ENCODE measurements around the gene RNF168.
"Not testable (repeated sequence)": the region's sequence is repeated elsewhere in the genome, so short reads cannot be mapped to it uniquely, and the experiment has no call there.

RNF168 gene

DNA sequence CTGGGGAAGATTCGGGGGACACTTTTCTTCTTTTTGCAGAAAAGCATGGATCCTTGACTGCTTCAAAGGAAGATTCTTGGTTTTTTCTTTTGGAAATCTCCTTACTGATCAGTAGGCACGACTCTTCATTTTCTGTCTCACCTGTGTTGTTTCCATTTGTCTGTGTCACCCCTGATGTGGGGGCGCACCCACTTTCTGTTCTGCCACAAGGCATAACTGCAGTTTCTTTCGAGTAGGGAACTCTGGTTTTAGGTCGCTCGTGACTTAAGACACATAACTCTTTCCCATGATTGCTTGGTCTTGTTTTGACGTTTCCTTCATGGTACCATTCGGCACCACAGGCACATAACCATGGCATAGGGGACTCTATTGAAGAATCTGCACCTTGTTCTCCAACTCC is 31.3 kb downstream of the RNF168 start:
- H3K27me3 ChIP-seq (ENCODE audit: control insufficient read depth, insufficient read depth, low read length, poor library complexity, severe bottlenecking) = no peaks in the 10 kb centered on the region
- WGBS, 2 experiments = 95 to 96% methylated on average over 8 of the region's 8 CpGs
- no peak overlapping the region for H3K4me3 ChIP-seq (ENCODE audit: insufficient read depth, low read depth, low read length)
- H3K4me1 ChIP-seq (ENCODE audit: control insufficient read depth, insufficient read depth, low read length) = no peaks in the 10 kb centered on the region
- no peaks in the 10 kb centered on the region for H3K9me3 ChIP-seq (ENCODE audit: control insufficient read depth, low read length)
- no peak overlapping the region for H3K27ac ChIP-seq (ENCODE audit: insufficient read depth, low read depth, low read length, poor library complexity, severe bottlenecking)
- peaks cover 42% of the 10 kb centered on the region for H3K36me3 ChIP-seq (ENCODE audit: control insufficient read depth, insufficient read depth, low read length)

DNA sequence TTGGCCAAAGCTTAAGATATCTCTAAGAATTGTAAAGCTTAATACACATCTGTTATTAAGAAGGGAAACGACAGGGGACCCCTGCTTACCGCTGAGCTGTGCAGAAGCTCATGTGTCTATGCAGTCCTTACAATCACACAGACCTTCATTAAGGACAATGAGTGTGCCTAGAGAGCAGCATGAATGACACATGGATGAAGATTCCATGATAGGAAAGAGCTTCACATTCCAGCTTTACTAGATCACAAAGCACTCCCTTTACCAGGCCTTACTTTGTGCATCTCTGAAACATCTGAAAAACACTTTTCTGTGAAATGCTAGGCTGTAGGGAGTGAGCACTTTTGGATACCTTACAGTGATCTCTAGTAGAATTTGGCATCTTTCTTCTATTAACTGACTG is 32.0 kb downstream of the RNF168 start:
- Histone ChIP-seq H3K27ac (ENCODE audit: insufficient read depth, low read depth, low read length, poor library complexity, severe bottlenecking) (no peak overlapping the region), H3K4me3 (ENCODE audit: insufficient read depth, low read depth, low read length) (no peak overlapping the region), H3K27me3 (ENCODE audit: control insufficient read depth, insufficient read depth, low read length, poor library complexity, severe bottlenecking) (no peaks in the 10 kb centered on the region), H3K4me1 (ENCODE audit: control insufficient read depth, insufficient read depth, low read length) (no peaks in the 10 kb centered on the region), H3K9me3 (ENCODE audit: control insufficient read depth, low read length) (no peaks in the 10 kb centered on the region), H3K36me3 (ENCODE audit: control insufficient read depth, insufficient read depth, low read length) (peaks cover 42% of the 10 kb centered on the region)
- WGBS, 2 experiments = 93 to 100% methylated on average over 2 of the region's 2 CpGs

DNA sequence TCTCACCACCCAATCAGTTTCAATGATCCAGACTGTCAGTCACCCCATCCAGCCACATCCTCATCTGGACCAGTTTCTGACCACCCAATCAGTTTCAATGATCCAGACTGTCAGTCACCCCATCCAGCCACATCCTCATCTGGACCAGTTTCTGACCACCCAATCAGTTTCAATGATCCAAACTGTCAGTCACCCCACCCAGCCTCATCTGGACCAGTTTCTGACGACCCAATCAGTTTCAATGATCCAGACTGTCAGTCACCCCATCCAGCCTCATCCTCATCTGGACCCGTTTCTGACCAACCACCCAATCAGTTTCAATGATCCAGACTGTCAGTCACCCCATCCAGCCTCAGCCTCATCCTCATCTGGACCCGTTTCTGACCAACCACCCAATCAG is 33.4 kb downstream of the RNF168 start:
- H3K4me3 ChIP-seq (ENCODE audit: insufficient read depth, low read depth, low read length); H3K4me1 ChIP-seq (ENCODE audit: control insufficient read depth, insufficient read depth, low read length); H3K27me3 ChIP-seq (ENCODE audit: control insufficient read depth, insufficient read depth, low read length, poor library complexity, severe bottlenecking); H3K27ac ChIP-seq (ENCODE audit: insufficient read depth, low read depth, low read length, poor library complexity, severe bottlenecking); H3K9me3 ChIP-seq (ENCODE audit: control insufficient read depth, low read length): not testable (repeated sequence)
- WGBS, 2 experiments = 95 to 97% methylated on average over 3 of the region's 3 CpGs
- H3K36me3 ChIP-seq (ENCODE audit: control insufficient read depth, insufficient read depth, low read length) = peaks cover 36% of the 10 kb centered on the region

DNA sequence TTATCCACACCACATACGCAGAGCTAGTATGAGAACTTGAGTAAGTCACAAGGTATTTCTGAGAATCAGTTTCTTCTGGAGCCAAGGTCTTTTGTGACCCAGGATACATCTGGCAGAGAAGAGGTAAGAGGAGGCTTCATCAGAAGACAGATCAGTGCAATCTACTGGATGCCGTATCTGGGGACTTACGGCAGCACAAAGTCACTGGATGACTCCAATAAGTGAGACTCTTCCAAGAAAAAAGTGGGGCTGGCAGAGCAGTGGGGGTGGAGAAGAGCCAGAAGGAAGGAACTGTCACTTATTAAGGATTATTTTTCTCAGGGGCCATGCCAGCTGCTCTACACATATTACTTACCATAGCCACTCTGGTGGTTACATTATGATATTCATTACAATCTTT is 39.8 kb downstream of the RNF168 start:
- Histone ChIP-seq H3K27me3 (ENCODE audit: control insufficient read depth, insufficient read depth, low read length, poor library complexity, severe bottlenecking) (no peaks in the 10 kb centered on the region), H3K36me3 (ENCODE audit: control insufficient read depth, insufficient read depth, low read length) (no peaks in the 10 kb centered on the region), H3K4me3 (ENCODE audit: insufficient read depth, low read depth, low read length) (no peak overlapping the region), H3K9me3 (ENCODE audit: control insufficient read depth, low read length) (no peaks in the 10 kb centered on the region), H3K4me1 (ENCODE audit: control insufficient read depth, insufficient read depth, low read length) (no peaks in the 10 kb centered on the region), H3K27ac (ENCODE audit: insufficient read depth, low read depth, low read length, poor library complexity, severe bottlenecking) (no peak overlapping the region)
- WGBS, 2 experiments = 96 to 98% methylated on average over 3 of the region's 3 CpGs

DNA sequence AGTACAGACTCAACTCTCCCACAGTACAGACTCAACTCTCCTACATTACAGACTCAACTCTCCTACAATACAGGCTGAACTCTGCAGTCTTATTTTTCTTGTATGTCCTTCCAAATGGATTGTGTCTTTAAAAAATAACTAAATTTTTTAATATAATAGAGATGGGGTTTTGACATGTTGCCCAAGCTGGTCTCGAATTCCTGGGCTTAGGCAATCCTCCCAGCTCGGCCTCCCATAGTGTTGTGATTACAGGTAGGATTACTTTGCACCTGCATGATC is 40.2 kb downstream of the RNF168 start:
- no peaks in the 10 kb centered on the region for H3K36me3 ChIP-seq (ENCODE audit: control insufficient read depth, insufficient read depth, low read length)
- H3K27ac ChIP-seq (ENCODE audit: insufficient read depth, low read depth, low read length, poor library complexity, severe bottlenecking) = no peak overlapping the region
- no peaks in the 10 kb centered on the region for H3K4me1 ChIP-seq (ENCODE audit: control insufficient read depth, insufficient read depth, low read length)
- H3K4me3 ChIP-seq (ENCODE audit: insufficient read depth, low read depth, low read length) = no peak overlapping the region
- no peaks in the 10 kb centered on the region for H3K27me3 ChIP-seq (ENCODE audit: control insufficient read depth, insufficient read depth, low read length, poor library complexity, severe bottlenecking)
- no peaks in the 10 kb centered on the region for H3K9me3 ChIP-seq (ENCODE audit: control insufficient read depth, low read length)
- WGBS, 2 experiments = 91 to 93% methylated on average over 2 of the region's 2 CpGs

DNA sequence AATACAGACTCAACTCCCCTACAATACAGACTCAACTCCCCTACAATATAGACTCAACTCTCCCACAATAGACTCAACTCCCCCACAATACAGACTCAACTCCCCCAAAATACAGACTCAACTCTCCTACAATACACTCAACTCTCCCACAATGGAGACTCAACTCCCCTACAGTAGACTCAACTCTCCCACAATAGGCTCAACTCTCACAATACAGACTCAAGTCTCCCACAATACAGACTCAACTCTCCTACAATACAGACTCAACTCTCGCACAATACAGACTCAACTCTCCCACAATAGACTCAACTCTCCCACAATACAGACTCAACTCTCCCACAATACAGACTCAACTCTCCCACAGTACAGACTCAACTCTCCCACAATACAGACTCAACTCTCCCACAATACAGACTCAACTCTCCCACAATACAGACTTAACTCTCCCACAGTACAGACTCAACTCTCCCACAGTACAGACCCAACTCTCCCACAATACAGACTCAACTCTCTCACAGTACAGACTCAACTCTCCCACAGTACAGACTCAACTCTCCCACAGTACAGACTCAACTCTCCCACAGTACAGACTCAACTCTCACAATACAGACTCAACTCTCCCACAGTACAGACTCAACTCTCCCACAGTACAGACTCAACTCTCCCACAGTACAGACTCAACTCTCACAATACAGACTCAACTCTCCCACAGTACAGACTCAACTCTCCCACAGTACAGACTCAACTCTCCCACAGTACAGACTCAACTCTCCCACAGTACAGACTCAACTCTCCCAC is 40.7 kb downstream of the RNF168 start:
- 94 to 97% methylated on average over 1 of the region's 1 CpG for whole genome bisulfite sequencing, 2 experiments
- not testable (repeated sequence) for H3K4me3 ChIP-seq (ENCODE audit: insufficient read depth, low read depth, low read length); H3K36me3 ChIP-seq (ENCODE audit: control insufficient read depth, insufficient read depth, low read length); H3K27me3 ChIP-seq (ENCODE audit: control insufficient read depth, insufficient read depth, low read length, poor library complexity, severe bottlenecking); H3K9me3 ChIP-seq (ENCODE audit: control insufficient read depth, low read length); H3K27ac ChIP-seq (ENCODE audit: insufficient read depth, low read depth, low read length, poor library complexity, severe bottlenecking); H3K4me1 ChIP-seq (ENCODE audit: control insufficient read depth, insufficient read depth, low read length)

DNA sequence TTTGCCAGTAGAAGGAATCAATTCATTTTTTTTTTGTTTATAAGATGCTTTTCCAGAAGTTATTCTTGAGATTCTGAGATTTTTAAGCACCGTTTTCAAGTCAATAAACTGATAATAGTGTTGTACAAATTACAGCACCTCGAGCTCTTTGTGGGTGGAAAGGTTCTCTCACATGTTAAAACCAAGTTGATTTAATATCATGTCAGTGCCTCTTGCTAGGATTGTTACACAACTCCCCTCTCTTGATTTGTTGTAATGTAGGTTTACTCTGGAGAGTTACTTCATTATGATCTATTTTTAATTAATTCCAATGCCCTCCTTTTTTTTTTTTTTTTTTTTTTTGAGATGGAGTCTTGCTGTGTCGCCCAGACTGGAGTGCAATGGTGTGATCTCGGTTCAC is 45.5 kb downstream of the RNF168 start:
- Histone ChIP-seq H3K27ac (ENCODE audit: insufficient read depth, low read depth, low read length, poor library complexity, severe bottlenecking) (no peak overlapping the region), H3K4me1 (ENCODE audit: control insufficient read depth, insufficient read depth, low read length) (no peaks in the 10 kb centered on the region), H3K27me3 (ENCODE audit: control insufficient read depth, insufficient read depth, low read length, poor library complexity, severe bottlenecking) (no peaks in the 10 kb centered on the region), H3K4me3 (ENCODE audit: insufficient read depth, low read depth, low read length) (no peak overlapping the region), H3K9me3 (ENCODE audit: control insufficient read depth, low read length) (no peaks in the 10 kb centered on the region), H3K36me3 (ENCODE audit: control insufficient read depth, insufficient read depth, low read length) (no peaks in the 10 kb centered on the region)
- 96 to 97% methylated on average over 2 to 3 of the region's 4 CpGs for WGBS, 2 experiments

DNA sequence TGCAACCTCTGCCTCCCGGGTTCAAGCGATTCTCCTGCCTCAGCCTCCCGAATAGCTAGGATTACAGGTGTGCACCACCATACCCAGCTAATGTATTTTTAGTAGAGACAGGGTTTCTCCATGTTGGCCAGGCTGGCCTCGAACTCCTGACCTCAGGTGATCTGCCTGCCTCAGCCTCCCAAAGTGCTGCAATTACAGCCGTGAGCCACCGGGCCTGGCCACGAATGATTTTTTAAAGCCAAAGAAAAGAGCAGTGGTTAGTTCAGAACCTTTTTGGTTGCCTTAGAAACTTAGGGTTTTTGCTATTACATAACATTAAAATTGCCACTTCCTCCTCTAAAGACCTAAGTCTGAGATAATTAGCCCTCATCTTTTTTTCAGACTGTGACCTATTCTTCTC is 46.1 kb downstream of the RNF168 start:
- WGBS, 2 experiments = 83 to 88% methylated on average over 7 of the region's 7 CpGs
- not testable (repeated sequence) for H3K4me3 ChIP-seq (ENCODE audit: insufficient read depth, low read depth, low read length); H3K4me1 ChIP-seq (ENCODE audit: control insufficient read depth, insufficient read depth, low read length); H3K27me3 ChIP-seq (ENCODE audit: control insufficient read depth, insufficient read depth, low read length, poor library complexity, severe bottlenecking); H3K9me3 ChIP-seq (ENCODE audit: control insufficient read depth, low read length); H3K27ac ChIP-seq (ENCODE audit: insufficient read depth, low read depth, low read length, poor library complexity, severe bottlenecking); H3K36me3 ChIP-seq (ENCODE audit: control insufficient read depth, insufficient read depth, low read length)

DNA sequence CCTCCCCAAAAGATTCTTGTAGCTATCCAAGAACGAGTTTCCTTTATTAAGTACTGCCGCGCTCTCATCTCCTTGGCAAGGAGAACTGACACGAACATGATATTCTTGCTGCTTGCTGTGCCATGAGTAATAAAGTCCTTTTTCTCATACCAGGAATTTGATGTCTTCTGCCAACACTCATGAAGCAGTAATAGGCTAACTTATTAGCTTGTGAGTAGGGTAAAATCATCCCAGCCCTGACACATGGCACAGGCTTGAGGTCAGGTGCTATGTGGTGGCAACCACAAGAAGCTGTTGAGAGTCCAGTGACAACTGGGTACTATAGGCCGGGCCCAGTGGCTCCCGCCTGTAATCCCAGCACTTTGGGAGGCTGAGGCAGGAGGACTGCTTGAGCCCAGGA is 48.6 kb downstream of the RNF168 start:
- H3K4me3 ChIP-seq (ENCODE audit: insufficient read depth, low read depth, low read length) = no peak overlapping the region
- 94% methylated on average over 6 of the region's 6 CpGs for WGBS, 2 experiments
- H3K9me3 ChIP-seq (ENCODE audit: control insufficient read depth, low read length) = no peaks in the 10 kb centered on the region
- no peaks in the 10 kb centered on the region for H3K27me3 ChIP-seq (ENCODE audit: control insufficient read depth, insufficient read depth, low read length, poor library complexity, severe bottlenecking)
- no peaks in the 10 kb centered on the region for H3K36me3 ChIP-seq (ENCODE audit: control insufficient read depth, insufficient read depth, low read length)
- no peaks in the 10 kb centered on the region for H3K4me1 ChIP-seq (ENCODE audit: control insufficient read depth, insufficient read depth, low read length)
- H3K27ac ChIP-seq (ENCODE audit: insufficient read depth, low read depth, low read length, poor library complexity, severe bottlenecking) = no peak overlapping the region

DNA sequence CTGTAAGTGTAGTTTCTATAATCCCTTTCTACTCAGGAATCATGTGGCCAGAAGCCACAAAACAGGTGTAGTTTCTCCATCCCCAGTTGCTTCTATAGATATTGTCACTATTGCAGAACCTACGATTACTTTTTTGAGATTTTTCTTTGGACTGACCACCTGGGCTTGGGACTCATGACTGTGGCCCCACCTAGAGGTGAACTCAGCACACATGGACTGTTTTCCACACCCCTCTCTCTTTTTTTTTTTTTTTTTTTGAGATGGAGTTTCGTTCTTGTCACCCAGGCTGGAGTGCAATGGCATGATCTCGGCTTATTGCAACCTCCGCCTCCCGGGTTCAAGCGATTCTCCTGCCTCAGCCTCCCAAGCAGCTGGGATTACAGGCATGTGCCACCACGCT is 58.2 kb downstream of the RNF168 start:
- H3K27ac ChIP-seq (ENCODE audit: insufficient read depth, low read depth, low read length, poor library complexity, severe bottlenecking); H3K4me3 ChIP-seq (ENCODE audit: insufficient read depth, low read depth, low read length); H3K4me1 ChIP-seq (ENCODE audit: control insufficient read depth, insufficient read depth, low read length); H3K9me3 ChIP-seq (ENCODE audit: control insufficient read depth, low read length); H3K36me3 ChIP-seq (ENCODE audit: control insufficient read depth, insufficient read depth, low read length); H3K27me3 ChIP-seq (ENCODE audit: control insufficient read depth, insufficient read depth, low read length, poor library complexity, severe bottlenecking): not testable (repeated sequence)
- WGBS, 2 experiments = 87 to 91% methylated on average over 7 of the region's 7 CpGs

DNA sequence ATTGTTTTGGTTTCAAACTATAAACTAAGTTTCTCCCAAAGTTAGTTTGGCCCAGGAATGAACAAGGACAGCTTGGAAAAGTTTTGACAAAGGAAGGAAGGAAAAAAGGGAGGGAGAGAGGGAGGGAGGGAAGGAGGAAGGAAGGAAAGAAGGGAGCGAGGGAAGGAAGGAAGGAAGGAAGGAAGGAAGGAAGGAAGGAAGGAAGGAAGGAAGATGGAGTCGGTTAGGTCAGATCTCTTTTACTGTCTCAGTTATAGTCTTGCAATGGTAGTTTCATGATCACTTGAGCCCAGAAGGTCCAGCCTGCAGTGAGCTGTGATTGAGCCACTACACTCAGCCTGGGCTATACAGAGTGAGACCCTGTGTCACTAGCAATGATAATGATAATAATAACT is 59.1 kb downstream of the RNF168 start:
- WGBS, 2 experiments = 92 to 95% methylated on average over 2 of the region's 2 CpGs
- no peaks in the 10 kb centered on the region for H3K36me3 ChIP-seq (ENCODE audit: control insufficient read depth, insufficient read depth, low read length)
- H3K4me1 ChIP-seq (ENCODE audit: control insufficient read depth, insufficient read depth, low read length) = no peaks in the 10 kb centered on the region

More for the DNA sequence above, 59.1 kb downstream of the RNF168 start:
- no peaks in the 10 kb centered on the region for H3K27me3 ChIP-seq (ENCODE audit: control insufficient read depth, insufficient read depth, low read length, poor library complexity, severe bottlenecking)
- H3K27ac ChIP-seq (ENCODE audit: insufficient read depth, low read depth, low read length, poor library complexity, severe bottlenecking) = no peak overlapping the region
- H3K9me3 ChIP-seq (ENCODE audit: control insufficient read depth, low read length) = no peaks in the 10 kb centered on the region
- no peak overlapping the region for H3K4me3 ChIP-seq (ENCODE audit: insufficient read depth, low read depth, low read length)
